GM23248 (cell line): ENCODE measurements around the gene AMBRA1. TPM values are rescaled to one million over a fixed set of nuclear protein-coding genes. Genes with fewer than 3 reads are reported as not detected.

Experiments
- DNase-seq: peaks from one replicate; pipeline ENCODE4 v3.0.0-alpha.2; 2015
- H2AFZ ChIP-seq: fragments of 200-600 bp; sonication (generic); 2 replicates; pipeline ENCODE4 v1.6.1; 2016; ENCODE audit warnings: antibody characterized with exemption
- H3F3A ChIP-seq: fragments of 200-600 bp; sonication (generic); 2 replicates; pipeline ENCODE4 v1.6.1; 2016; ENCODE audit warnings: mild to moderate bottlenecking, antibody characterized with exemption, mixed run types; ENCODE audit not compliant: insufficient read depth
- H3K27ac ChIP-seq: fragments of 200-600 bp; sonication (generic); 2 replicates; pipeline ENCODE4 v1.5.1; 2016; ENCODE audit warnings: mild to moderate bottlenecking
- H3K27me3 ChIP-seq: fragments of 200-600 bp; sonication (generic); replicated peaks from 2 replicates; pipeline ENCODE4 v1.6.1; 2016; ENCODE audit warnings: mild to moderate bottlenecking; ENCODE audit not compliant: insufficient read depth
- H3K36me3 ChIP-seq: fragments of 200-600 bp; sonication (generic); 2 replicates; pipeline ENCODE4 v1.6.1; 2016; ENCODE audit warnings: low read depth, mild to moderate bottlenecking
- H3K4me1 ChIP-seq: fragments of 200-600 bp; sonication (generic); 2 replicates; pipeline ENCODE4 v1.6.1; 2016; ENCODE audit warnings: mild to moderate bottlenecking; ENCODE audit not compliant: insufficient read depth
- H3K4me2 ChIP-seq: fragments of 200-600 bp; sonication (generic); one replicate; pipeline ENCODE4 v1.6.1; 2016; ENCODE audit warnings: mild to moderate bottlenecking; ENCODE audit not compliant: unreplicated experiment
- H3K4me3 ChIP-seq: fragments of 200-600 bp; sonication (generic); 2 replicates; pipeline ENCODE4 v1.5.1; 2016; ENCODE audit warnings: mild to moderate bottlenecking
- H3K79me2 ChIP-seq: fragments of 200-600 bp; sonication (generic); 2 replicates; pipeline ENCODE4 v1.6.1; 2016; ENCODE audit warnings: mild to moderate bottlenecking; ENCODE audit not compliant: insufficient read depth
- H3K9ac ChIP-seq: fragments of 200-600 bp; sonication (generic); 2 replicates; pipeline ENCODE4 v1.6.1; 2016; ENCODE audit warnings: mild to moderate bottlenecking
- H3K9me2 ChIP-seq: fragments of 200-600 bp; sonication (generic); 2 replicates; pipeline ENCODE4 v1.6.1; 2016; ENCODE audit warnings: mixed run types, mild to moderate bottlenecking, moderate library complexity; ENCODE audit not compliant: insufficient read depth
- H3K9me3 ChIP-seq: fragments of 200-600 bp; sonication (generic); one replicate; pipeline ENCODE4 v1.6.1; 2017; ENCODE audit warnings: low read depth
- H4K20me1 ChIP-seq: fragments of 200-600 bp; sonication (generic); 2 replicates; pipeline ENCODE4 v1.6.0; 2016; ENCODE audit not compliant: insufficient read depth
- EZH2 ChIP-seq: fragments of 200-600 bp; sonication (generic); IDR thresholded peaks from 2 replicates; pipeline ENCODE4 v1.6.1; 2018; ENCODE audit warnings: antibody characterized with exemption, mild to moderate bottlenecking; ENCODE audit not compliant: insufficient read depth, poor library complexity, severe bottlenecking
- EZH2phosphoT487 ChIP-seq: fragments of 200-600 bp; sonication (generic); IDR thresholded peaks from 2 replicates; pipeline ENCODE4 v1.6.1; 2018; ENCODE audit warnings: antibody characterized with exemption, moderate library complexity, mild to moderate bottlenecking, low read depth; ENCODE audit not compliant: insufficient read depth
- WGBS, 2 experiments: methylation state at CpG; one replicate each; pipeline ENCODE4 v1.1.6; 2015 to 2017; ENCODE audit warnings: low lambda C conversion rate in 2 of 2, low coverage in 1 of 2; ENCODE audit errors: missing lambda C conversion rate in 2 of 2; 5-methylcytosine and 5-hydroxymethylcytosine counted together
- in situ Hi-C: fragments of 300-500 bp; cut with MboI; formaldehyde crosslinking; loops from 2 replicates; pipeline ENCODE4 v1.15.0; 2020
- polyA plus RNA-seq: library from polyadenylated mRNA; unstranded; fragments of >200 nt; fragmentation: Nextera tagmentation; extraction: Ambion mirVana; gene quantifications from 2 replicates; pipeline ENCODE4 v1.2.1, GENCODE V29; 2016
- total RNA-seq: library from RNA; depleted of rRNA; stranded (reverse); fragments of >200 nt; shearing (Covaris generic); gene quantifications from 2 replicates; pipeline ENCODE4 v1.2.3, GENCODE V29; 2014

AMBRA1 gene
- total and polyA plus RNA-seq, 2 experiments from 2014 or later: 5.0 to 46.0 TPM

GRCh38 chr11:46408407-46408986, 185.3 kb downstream of the AMBRA1 start:
- no peaks in the 10 kb centered on the region; the same call in 1 of the 2 replicates for H3K36me3 ChIP-seq
- TF ChIP-seq EZH2 (no peak), EZH2phosphoT487 (no peak)
- 93 to 95% methylated on average over 6 of the region's 6 CpGs for WGBS, 2 experiments
- H3K4me1 ChIP-seq: peaks cover 10% of the 10 kb centered on the region
- no peaks in the 10 kb centered on the region for H3K9me3 ChIP-seq
- DNase-seq: no peak
- no peaks in the 10 kb centered on the region for H3F3A ChIP-seq
- no peak overlapping the region for H3K4me2 ChIP-seq
- no peak overlapping the region for H3K27ac ChIP-seq
- H3K9ac ChIP-seq: no peak overlapping the region
- H4K20me1 ChIP-seq: no peaks in the 10 kb centered on the region
- H3K79me2 ChIP-seq: no peaks in the 10 kb centered on the region
- H3K4me3 ChIP-seq: no peak overlapping the region
- H3K27me3 ChIP-seq: no peaks in the 10 kb centered on the region
- in situ Hi-C loops: no loop called here
- H3K9me2 ChIP-seq: no peaks in the 10 kb centered on the region
- H2AFZ ChIP-seq: no peak overlapping the region

- Histone ChIP-seq H2AFZ (no peak overlapping the region), H3K4me2 (no peak overlapping the region), H3K9me2 (no peaks in the 10 kb centered on the region), H3K27ac (no peak overlapping the region), H3K79me2 (no peaks in the 10 kb centered on the region), H3K27me3 (no peaks in the 10 kb centered on the region), H3K9ac (no peak overlapping the region), H3K36me3 (no peaks in the 10 kb centered on the region; the same call in 1 of the 2 replicates), H3F3A (no peaks in the 10 kb centered on the region), H3K4me3 (no peak overlapping the region), H3K4me1 (peaks cover 10% of the 10 kb centered on the region), H3K9me3 (no peaks in the 10 kb centered on the region), H4K20me1 (no peaks in the 10 kb centered on the region)
- DNase-seq: no peak
- in situ Hi-C loops: no loop called here
- 67 to 72% methylated on average over 10 of the region's 10 CpGs for WGBS, 2 experiments
- TF ChIP-seq EZH2phosphoT487: no peak
- no peak for TF ChIP-seq EZH2
Measured at GRCh38 chr11:46407635-46408034, 186.2 kb downstream of the AMBRA1 start.

- H3K4me1 ChIP-seq: peaks cover 10% of the 10 kb centered on the region
- H3K27me3 ChIP-seq: no peaks in the 10 kb centered on the region
- no peaks in the 10 kb centered on the region for H3K9me3 ChIP-seq
- no peaks in the 10 kb centered on the region for H3K79me2 ChIP-seq
- H3K9me2 ChIP-seq: no peaks in the 10 kb centered on the region
- H3K9ac ChIP-seq: no peak overlapping the region
- in situ Hi-C loops: no loop called here
- no peak for TF ChIP-seq EZH2phosphoT487
- no peak for TF ChIP-seq EZH2
- no peak overlapping the region for H3K4me2 ChIP-seq
- H2AFZ ChIP-seq: no peak overlapping the region
- no peak overlapping the region for H3K4me3 ChIP-seq
- no peaks in the 10 kb centered on the region for H3K36me3 ChIP-seq
- no peaks in the 10 kb centered on the region for H3F3A ChIP-seq
- 72 to 74% methylated on average over 5 of the region's 5 CpGs for WGBS, 2 experiments
- H3K27ac ChIP-seq: no peak overlapping the region
- no peaks in the 10 kb centered on the region for H4K20me1 ChIP-seq
- DNase-seq: peak; percentile 20
Measured at GRCh38 chr11:46404476-46405017, 189.3 kb downstream of the AMBRA1 start.

GRCh38 chr11:46402957-46403902, 190.6 kb downstream of the AMBRA1 start:
- Histone ChIP-seq H3K27ac (no peak overlapping the region), H3K9ac (no peak overlapping the region), H4K20me1 (no peaks in the 10 kb centered on the region), H3K4me3 (no peak overlapping the region), H3K4me1 (peaks cover 10% of the 10 kb centered on the region), H3K9me2 (no peaks in the 10 kb centered on the region), H2AFZ (no peak overlapping the region), H3K79me2 (no peaks in the 10 kb centered on the region), H3F3A (no peaks in the 10 kb centered on the region), H3K27me3 (no peaks in the 10 kb centered on the region), H3K36me3 (no peaks in the 10 kb centered on the region), H3K4me2 (no peak overlapping the region), H3K9me3 (no peaks in the 10 kb centered on the region)
- DNase-seq: no peak
- no peak for TF ChIP-seq EZH2phosphoT487
- TF ChIP-seq EZH2: no peak
- in situ Hi-C loops: no loop called here
- WGBS, 2 experiments: 68 to 73% methylated on average over 6 of the region's 6 CpGs
